Measurements from ENCODE around the gene UNC45A. TPM values are rescaled to one million over a fixed set of nuclear protein-coding genes. Genes with fewer than 3 reads are reported as not detected.
"Not testable (repeated sequence)": the region's sequence is repeated elsewhere in the genome, so short reads cannot be mapped to it uniquely, and the experiment has no call there.

UNC45A gene
- total RNA-seq, 1 experiment from 2014 or later, result 34.6 TPM

- DNase-seq (ENCODE audit: low spot score), result no peak
These were observed 32.0 kb upstream of the UNC45A start, which contains the start of gene MAN2A2 for GRCh38 chr15:90902840-90903732. Gene MAN2A2 (plus strand): TSS chr15:90903302. CDS start chr15:90904208, 906 bp downstream.

GRCh38 chr15:90903733-90904536 lies 31.1 kb upstream of the UNC45A start:
- no peak for DNase-seq (ENCODE audit: low spot score)

- DNase-seq (ENCODE audit: low spot score), result no peak
These were observed 30.3 kb upstream of the UNC45A start for GRCh38 chr15:90904746-90905145.

- no peak for DNase-seq (ENCODE audit: low spot score)
These were observed 29.5 kb upstream of the UNC45A start for GRCh38 chr15:90905306-90906180.

- DNase-seq (ENCODE audit: low spot score), result no peak
These were observed 28.8 kb upstream of the UNC45A start for GRCh38 chr15:90906181-90906849.

GRCh38 chr15:90907051-90907660 lies 27.9 kb upstream of the UNC45A start:
- no peak for DNase-seq (ENCODE audit: low spot score)

GRCh38 chr15:90907838-90908507 lies 27.1 kb upstream of the UNC45A start:
- no peak for DNase-seq (ENCODE audit: low spot score)

GRCh38 chr15:90909449-90909848 lies 25.6 kb upstream of the UNC45A start:
- not testable (repeated sequence) for DNase-seq (ENCODE audit: low spot score)

- DNase-seq (ENCODE audit: low spot score), result no peak
These were observed 25.1 kb upstream of the UNC45A start for GRCh38 chr15:90909976-90910375.

- DNase-seq (ENCODE audit: low spot score), result no peak
These were observed 24.4 kb upstream of the UNC45A start for GRCh38 chr15:90910441-90911301.

GRCh38 chr15:90911302-90911623 lies 23.8 kb upstream of the UNC45A start:
- no peak for DNase-seq (ENCODE audit: low spot score)

- DNase-seq (ENCODE audit: low spot score), result no peak
These were observed 22.9 kb upstream of the UNC45A start for GRCh38 chr15:90911906-90912769.

- no peak for DNase-seq (ENCODE audit: low spot score)
These were observed 22.4 kb upstream of the UNC45A start for GRCh38 chr15:90912770-90913075.

GRCh38 chr15:90913398-90913944 lies 21.6 kb upstream of the UNC45A start:
- DNase-seq (ENCODE audit: low spot score), result no peak

GRCh38 chr15:90914305-90915080 lies 20.6 kb upstream of the UNC45A start:
- no peak for DNase-seq (ENCODE audit: low spot score)

GRCh38 chr15:90915216-90915807 lies 19.8 kb upstream of the UNC45A start:
- DNase-seq (ENCODE audit: low spot score), result no peak
